D721Med (cell line): ENCODE data around the gene PHETA1.

ENCODE experiments used
- DNase-seq: peaks from one replicate; pipeline ENCODE4 v3.0.0; 2011; ENCODE audit warnings: low spot score; ENCODE audit not compliant: insufficient read length
- FAIRE-seq: peaks from 2 replicates; lab custom pipeline; 2011; peaks lifted over from hg19 to GRCh38; lab: Jason Lieb, UNC
- CTCF ChIP-seq: IDR thresholded peaks from 2 replicates; pipeline ENCODE4 v1.5.1; 2012; ENCODE audit warnings: mild to moderate bottlenecking, control low read depth; ENCODE audit not compliant: insufficient read depth; ENCODE audit errors: missing control alignments

The PHETA1 gene

DNA sequence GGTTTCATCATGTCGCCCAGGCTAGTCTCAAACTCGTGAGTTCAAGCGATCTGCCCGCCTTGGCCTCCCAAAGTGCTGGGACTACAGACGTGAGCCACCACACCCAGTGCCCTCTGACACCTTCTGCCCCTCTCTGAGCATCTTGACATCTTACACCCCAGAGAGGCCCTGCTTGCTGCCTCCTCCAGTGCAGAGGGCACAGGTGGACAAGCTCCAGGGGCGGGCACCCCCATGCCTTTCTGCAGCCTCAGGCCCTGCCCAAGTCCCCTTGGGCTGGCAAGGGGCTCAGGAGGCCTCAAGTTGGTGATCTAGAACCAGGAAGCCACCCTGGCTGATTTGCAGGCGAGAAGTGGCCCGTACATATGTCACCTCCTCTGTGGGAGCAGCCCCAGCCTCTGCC lies 25.6 kb upstream of the PHETA1 start:
- TF ChIP-seq CTCF = no peak
- DNase-seq = no peak
- FAIRE-seq = no peak

- no peak for TF ChIP-seq CTCF
These were observed 24.9 kb upstream of the PHETA1 start for GRCh38 chr12:111393700-111394300.

GRCh38 chr12:111390910-111391309 lies 22.0 kb upstream of the PHETA1 start:
- FAIRE-seq (no peak), DNase-seq (no peak)
- TF ChIP-seq CTCF = no peak

More at GRCh38 chr12:111393700-111394300, 24.9 kb upstream of the PHETA1 start:
- no peak for FAIRE-seq
- no peak for DNase-seq

GRCh38 chr12:111389635-111390034 lies 20.7 kb upstream of the PHETA1 start:
- DNase-seq = no peak
- no peak for TF ChIP-seq CTCF
- FAIRE-seq = no peak

GRCh38 chr12:111387747-111388323 lies 18.9 kb upstream of the PHETA1 start:
- TF ChIP-seq CTCF = no peak
- DNase-seq = no peak
- FAIRE-seq = no peak

DNA sequence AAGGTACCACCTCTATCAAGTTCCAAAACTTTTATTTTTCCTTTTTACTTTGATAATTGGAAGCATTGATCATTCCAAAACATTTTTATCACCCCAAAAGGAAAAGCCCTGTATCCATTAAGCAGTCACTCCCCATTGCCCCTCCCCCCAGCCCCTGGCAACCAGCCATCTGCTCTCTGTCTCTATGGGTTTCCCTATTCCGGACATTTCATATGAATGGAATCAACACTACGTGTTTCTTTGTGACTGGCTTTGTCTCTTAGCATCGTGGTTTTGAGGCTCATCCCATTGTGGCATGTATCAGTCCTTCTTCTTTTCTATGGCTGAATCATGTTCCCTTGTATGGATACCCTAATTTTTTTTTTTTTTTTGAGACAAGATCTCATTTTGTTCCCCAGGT lies 18.0 kb upstream of the PHETA1 start:
- FAIRE-seq (no peak), DNase-seq (no peak)
- TF ChIP-seq CTCF = no peak

GRCh38 chr12:111384596-111384995 lies 15.7 kb upstream of the PHETA1 start:
- no peak for DNase-seq

More at GRCh38 chr12:111384596-111384995, 15.7 kb upstream of the PHETA1 start:
- no peak for FAIRE-seq
- no peak for TF ChIP-seq CTCF
